SK-N-SH (cell line): ENCODE results near the gene CELSR1.

Experiments
- CTCF ChIP-seq: fragments of 200-600 bp; sonication (generic); IDR thresholded peaks from 2 replicates; pipeline ENCODE4 v1.6.1; 2017; ENCODE audit warnings: antibody characterized with exemption, mild to moderate bottlenecking, moderate library complexity
- EP300 ChIP-seq, 2 experiments: IDR thresholded peaks; 2 replicates each; pipeline versions ENCODE4 v1.4.0 to v1.6.1; 2012; ENCODE audit warnings: borderline replicate concordance in 1 of 2, low read depth in 1 of 2, low read length in 1 of 2
- GABPA ChIP-seq: IDR thresholded peaks from 2 replicates; pipeline ENCODE4 v1.4.0; 2012; ENCODE audit warnings: low read depth, mild to moderate bottlenecking
- MAX ChIP-seq: IDR thresholded peaks from 2 replicates; pipeline ENCODE4 v1.4.0; 2012; ENCODE audit warnings: low read depth
- POLR2AphosphoS5 ChIP-seq: IDR thresholded peaks from 2 replicates; pipeline ENCODE4 v1.6.1; 2012; ENCODE audit warnings: low read depth, low read length
- REST ChIP-seq: IDR thresholded peaks from 2 replicates; pipeline ENCODE4 v1.6.1; 2012; ENCODE audit warnings: mild to moderate bottlenecking, low read depth, low read length, moderate library complexity
- SIN3A ChIP-seq: IDR thresholded peaks from 2 replicates; pipeline ENCODE4 v1.6.1; 2012; ENCODE audit warnings: low read depth, mild to moderate bottlenecking, low read length, moderate library complexity, borderline replicate concordance
- SMC3 ChIP-seq: IDR thresholded peaks from 2 replicates; pipeline ENCODE4 v1.6.1; 2012; ENCODE audit warnings: low read depth, low read length, improper control_type of control experiment

GRCh38 chr22:46467006-46467405 is 70.4 kb downstream of the CELSR1 start:
- TF ChIP-seq MAX (no peak), GABPA (no peak), SMC3 (no peak), CTCF (no peak), SIN3A (no peak), REST (no peak), EP300 (IDR thresholded peaks at IDR 0.05; ENCODE audit: borderline replicate concordance in 1 of 2, low read depth in 1 of 2, low read length in 1 of 2) (no peak), POLR2AphosphoS5 (no peak)
